Caco-2 (cell line): Measurements from ENCODE around the gene TMEM43. TPM values are rescaled to one million over a fixed set of nuclear protein-coding genes. Genes with fewer than 3 reads are reported as not detected.

Experiments
- BruUV-seq: library from RNA; stranded (reverse); fragments of 400-500 nt; replicated peaks from 2 replicates; lab custom pipeline; 2021; lab: Mats Ljungman, UMichigan
- CTCF ChIA-PET: fragments of 300-600 bp; sonication (Branson Sonifier 250); formaldehyde crosslinking; loops from one replicate; lab custom pipeline; 2022; ENCODE audit warnings: antibody characterized with exemption; lab: Charles Lee
- POLR2A ChIA-PET: fragments of 300-600 bp; sonication (Branson Sonifier 250); formaldehyde crosslinking; loops from one replicate; lab custom pipeline; 2022; ENCODE audit warnings: antibody characterized with exemption; lab: Charles Lee
- DNase-seq, 2 experiments: peaks; one replicate each; pipeline versions ENCODE4 v3.0.0 to v3.0.0-alpha.2; 2020 to 2022
- H3K27me3 ChIP-seq: replicated peaks from 2 replicates; pipeline ENCODE4 v1.6.0; 2011; ENCODE audit warnings: low read length; ENCODE audit not compliant: control insufficient read depth, insufficient read depth
- H3K36me3 ChIP-seq: 2 replicates; pipeline ENCODE4 v1.5.1; 2011; ENCODE audit warnings: low read length; ENCODE audit not compliant: control insufficient read depth, insufficient read depth
- H3K4me1 ChIP-seq: fragments of 250-450 bp; sonication (Bioruptor Pico); 2 replicates; pipeline ENCODE4 v1.5.1; 2020; ENCODE audit warnings: mild to moderate bottlenecking
- H3K4me3 ChIP-seq: 2 replicates; pipeline ENCODE4 v1.5.1; 2011; ENCODE audit warnings: low read depth, mild to moderate bottlenecking, control low read depth, low read length
- H3K9me3 ChIP-seq: fragments of 250-450 bp; sonication (Bioruptor Pico); 2 replicates; pipeline ENCODE4 v1.5.1; 2020; ENCODE audit warnings: mild to moderate bottlenecking, moderate library complexity
- H3K27ac Mint-ChIP-seq: one replicate; pipeline ENCODE4 v1.8.0; 2022; ENCODE audit warnings: mixed read lengths; ENCODE audit not compliant: unreplicated experiment
- H3K27me3 Mint-ChIP-seq: one replicate; pipeline ENCODE4 v1.8.0; 2022; ENCODE audit warnings: mixed read lengths; ENCODE audit not compliant: insufficient read depth, unreplicated experiment
- H3K36me3 Mint-ChIP-seq: one replicate; pipeline ENCODE4 v1.8.0; 2022; ENCODE audit warnings: mild to moderate bottlenecking, mixed read lengths; ENCODE audit not compliant: insufficient read depth, unreplicated experiment
- H3K4me1 Mint-ChIP-seq: one replicate; pipeline ENCODE4 v1.8.0; 2022; ENCODE audit warnings: low read depth, mixed read lengths; ENCODE audit not compliant: unreplicated experiment
- H3K4me3 Mint-ChIP-seq: one replicate; pipeline ENCODE4 v1.8.0; 2022; ENCODE audit warnings: mild to moderate bottlenecking, moderate library complexity, mixed read lengths; ENCODE audit not compliant: unreplicated experiment
- H3K9me3 Mint-ChIP-seq: one replicate; pipeline ENCODE4 v1.8.0; 2022; ENCODE audit warnings: mixed read lengths; ENCODE audit not compliant: unreplicated experiment
- CTCF ChIP-seq, 2 experiments: fragments of 200-600 bp in 1 of 2; IDR thresholded peaks; 1 replicate in 1 of 2; 2 replicates in 1 of 2; pipeline versions ENCODE4 v1.5.1 to v1.8.0; 2011 to 2022; ENCODE audit warnings: antibody characterized with exemption in 1 of 2, control low read depth in 1 of 2, inconsistent platforms in 1 of 2, low read depth in 1 of 2, low read length in 1 of 2, mild to moderate bottlenecking in 1 of 2, moderate library complexity in 1 of 2; ENCODE audit not compliant: insufficient read depth in 1 of 2, severe bottlenecking in 1 of 2, unreplicated experiment in 1 of 2
- intact Hi-C: fragments of 100-400 bp; cut with micrococcal nuclease; formaldehyde crosslinking; loops from one replicate; pipeline ENCODE4 v1.10.0; 2022; ENCODE audit not compliant: unreplicated experiment
- total RNA-seq: library from RNA; stranded (reverse); gene quantifications from 2 replicates; pipeline ENCODE4 v1.2.3, GENCODE V29; 2022

The TMEM43 gene
- total RNA-seq, 1 experiment from 2014 or later, result 35.2 TPM

GRCh38 chr3:14145236-14145635, 20.4 kb downstream of the TMEM43 start:
- no peak overlapping the region for H3K4me3 Mint-ChIP-seq
- Histone ChIP-seq H3K36me3 (peaks cover 2% of the 10 kb centered on the region), H3K27me3 (no peaks in the 10 kb centered on the region), H3K4me1 (peaks cover 26% of the 10 kb centered on the region), H3K9me3 (no peaks in the 10 kb centered on the region), H3K4me3 (no peak overlapping the region)
- H3K27ac Mint-ChIP-seq, result peak overlapping the region; percentile 93
- peaks cover 35% of the 10 kb centered on the region for H3K36me3 Mint-ChIP-seq
- ChIA-PET CTCF (interaction anchor here (0.6 to 3.2 kb wide), 2 partner anchors 167 to 249 kb away, joined by 3 to 12 read pairs; no protein-coding TSS in a partner anchor), POLR2A (interaction anchor here (3.3 kb wide), 1 partner anchor 34 kb away, joined by 20 read pairs; the partner anchor contains the start of genes LSM3 and XPC)
- BruUV-seq, result no TSS peak
- intact Hi-C loops, result no loop called here
- H3K9me3 Mint-ChIP-seq, result no peaks in the 10 kb centered on the region
- peak in 1 of 2 experiments; percentile 18 for DNase-seq
- peaks cover 14% of the 10 kb centered on the region for H3K4me1 Mint-ChIP-seq
- TF ChIP-seq CTCF (IDR thresholded peaks at IDR 0.05; ENCODE audit: insufficient read depth in 1 of 2, low read depth in 1 of 2, low read length in 1 of 2, severe bottlenecking in 1 of 2, unreplicated experiment in 1 of 2), result no peak
- H3K27me3 Mint-ChIP-seq, result no peaks in the 10 kb centered on the region

GRCh38 chr3:14145670-14146380, 21.0 kb downstream of the TMEM43 start:
- no peak for TF ChIP-seq CTCF (IDR thresholded peaks at IDR 0.05; ENCODE audit: insufficient read depth in 1 of 2, low read depth in 1 of 2, low read length in 1 of 2, severe bottlenecking in 1 of 2, unreplicated experiment in 1 of 2)
- H3K27ac Mint-ChIP-seq, result peak overlapping the region; percentile 93
- no peaks in the 10 kb centered on the region for H3K9me3 Mint-ChIP-seq
- peaks cover 41% of the 10 kb centered on the region for H3K36me3 Mint-ChIP-seq
- peaks cover 14% of the 10 kb centered on the region for H3K4me1 Mint-ChIP-seq
- H3K4me3 Mint-ChIP-seq, result no peak overlapping the region
- H3K9me3 ChIP-seq, result no peaks in the 10 kb centered on the region
- H3K36me3 ChIP-seq, result peaks cover 2% of the 10 kb centered on the region
- DNase-seq, result no peak
- CTCF ChIA-PET, result interaction anchor here (0.6 to 3.2 kb wide), 2 partner anchors 167 to 249 kb away, joined by 3 to 12 read pairs; no protein-coding TSS in a partner anchor
- no peaks in the 10 kb centered on the region for H3K27me3 Mint-ChIP-seq
- peaks cover 26% of the 10 kb centered on the region for H3K4me1 ChIP-seq
- intact Hi-C loops, result no loop called here
- TSS peak; percentile 36 for BruUV-seq
- H3K27me3 ChIP-seq, result no peaks in the 10 kb centered on the region
- H3K4me3 ChIP-seq, result no peak overlapping the region
- POLR2A ChIA-PET, result interaction anchor here (0.6 to 3.3 kb wide), 2 partner anchors 33 to 249 kb away, joined by 3 to 20 read pairs; partner anchors contain the start of genes LSM3 and XPC

GRCh38 chr3:14146381-14147065, 21.7 kb downstream of the TMEM43 start:
- Histone ChIP-seq H3K4me3 (no peak overlapping the region), H3K4me1 (peaks cover 26% of the 10 kb centered on the region), H3K36me3 (peaks cover 2% of the 10 kb centered on the region), H3K9me3 (no peaks in the 10 kb centered on the region), H3K27me3 (no peaks in the 10 kb centered on the region)
- Mint-ChIP-seq H3K9me3 (no peaks in the 10 kb centered on the region), H3K27me3 (no peaks in the 10 kb centered on the region), H3K36me3 (peaks cover 43% of the 10 kb centered on the region), H3K27ac (peak overlapping the region; percentile 93), H3K4me3 (no peak overlapping the region), H3K4me1 (peaks cover 14% of the 10 kb centered on the region)
- intact Hi-C loops, result no loop called here
- ChIA-PET POLR2A (interaction anchor here (0.6 to 3.3 kb wide), 2 partner anchors 32 to 250 kb away, joined by 3 to 20 read pairs; partner anchors contain the start of genes LSM3 and XPC), CTCF (interaction anchor here (3.2 kb wide), 1 partner anchor 250 kb away, joined by 12 read pairs; no protein-coding TSS in a partner anchor)
- no TSS peak for BruUV-seq
- no peak for TF ChIP-seq CTCF (IDR thresholded peaks at IDR 0.05; ENCODE audit: insufficient read depth in 1 of 2, low read depth in 1 of 2, low read length in 1 of 2, severe bottlenecking in 1 of 2, unreplicated experiment in 1 of 2)
- no peak for DNase-seq
